NCI-H82 treated with DMSO at 0.1 percent for 48 hours (cell line): ENCODE measurements around the gene LRRC18.

Source experiments
- DNase-seq: peaks from one replicate; lab custom pipeline; 2025; ENCODE audit not compliant: unreplicated experiment; lab: John Stamatoyannopoulos, UW

LRRC18 gene

DNA sequence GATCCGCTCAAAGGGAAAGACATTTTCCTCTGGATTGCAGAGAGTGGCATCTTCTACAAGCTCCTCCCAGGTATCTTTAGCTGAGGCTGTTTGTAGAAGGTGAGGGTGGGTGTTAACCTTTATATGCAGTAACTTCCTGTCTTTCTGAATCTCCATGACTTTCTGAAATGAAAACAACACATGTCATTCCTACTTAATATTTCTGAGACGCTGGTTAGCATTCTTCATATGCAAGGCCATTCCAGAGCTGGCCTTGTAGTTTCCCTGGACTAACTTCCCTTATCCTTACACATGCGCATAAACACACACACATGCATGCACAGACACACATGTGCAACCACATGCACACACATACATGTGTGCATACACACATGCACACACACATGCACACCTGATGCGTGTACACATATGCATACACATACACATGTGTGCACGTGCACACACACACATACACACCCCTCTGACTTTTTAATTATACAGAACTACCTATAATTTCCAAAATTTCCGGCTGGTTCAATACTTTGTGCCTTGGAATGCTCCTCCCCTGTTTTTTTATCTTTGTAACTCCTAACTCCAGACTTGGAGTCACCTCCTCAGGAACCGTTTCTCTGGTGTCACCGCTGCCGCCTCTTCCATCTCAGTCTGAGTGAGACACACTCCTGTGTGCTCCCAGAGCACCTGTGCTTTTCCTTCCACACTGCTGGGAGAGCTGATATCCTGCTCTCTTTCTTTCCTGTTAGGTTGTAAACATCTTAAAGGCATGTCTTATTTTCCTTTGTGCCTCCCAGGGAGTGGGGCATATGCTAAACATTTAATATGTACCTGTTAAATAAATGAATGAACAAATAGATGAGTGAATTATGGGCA lies 55.2 kb downstream of the LRRC18 start:
- no peak for DNase-seq

DNA sequence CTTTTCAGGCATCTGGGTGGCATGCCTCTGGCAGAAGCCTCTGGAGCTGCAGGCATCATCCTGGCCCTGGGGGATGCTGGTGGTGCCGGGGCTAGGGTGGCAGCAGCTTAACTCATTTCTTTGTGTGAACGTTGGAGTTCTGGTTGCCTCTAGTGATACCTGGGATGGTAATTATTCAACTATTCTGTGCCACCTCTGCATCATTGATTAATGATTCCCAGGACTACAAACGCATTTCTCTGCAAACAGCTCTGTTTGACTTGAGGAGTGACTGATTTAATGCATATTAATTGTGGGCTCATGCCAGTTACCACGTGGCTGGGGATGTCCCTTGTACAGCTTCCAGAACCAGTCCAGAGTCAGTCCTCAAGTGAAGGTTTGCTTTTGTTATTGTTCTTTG lies 55.9 kb downstream of the LRRC18 start:
- no peak for DNase-seq

DNA sequence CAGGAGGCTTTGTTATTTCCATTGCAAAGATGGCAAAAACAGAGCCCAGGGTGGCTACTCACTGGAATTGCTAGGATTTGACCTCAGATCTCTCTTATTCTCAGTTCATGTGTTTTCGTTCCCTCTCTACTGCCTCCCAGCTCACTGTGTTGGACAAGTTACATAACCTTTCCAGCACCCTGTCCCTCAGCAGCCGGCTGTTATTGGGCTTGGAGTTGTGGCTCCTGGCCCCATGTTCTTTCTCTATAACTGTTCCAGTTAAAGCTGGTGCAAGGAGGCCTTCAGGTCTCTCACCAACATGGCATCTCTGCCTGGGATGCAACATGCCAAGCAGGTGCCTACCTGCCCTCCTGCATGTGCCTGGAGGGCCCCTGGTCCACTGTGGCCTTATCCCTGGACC lies 56.8 kb downstream of the LRRC18 start:
- DNase-seq, result no peak

DNA sequence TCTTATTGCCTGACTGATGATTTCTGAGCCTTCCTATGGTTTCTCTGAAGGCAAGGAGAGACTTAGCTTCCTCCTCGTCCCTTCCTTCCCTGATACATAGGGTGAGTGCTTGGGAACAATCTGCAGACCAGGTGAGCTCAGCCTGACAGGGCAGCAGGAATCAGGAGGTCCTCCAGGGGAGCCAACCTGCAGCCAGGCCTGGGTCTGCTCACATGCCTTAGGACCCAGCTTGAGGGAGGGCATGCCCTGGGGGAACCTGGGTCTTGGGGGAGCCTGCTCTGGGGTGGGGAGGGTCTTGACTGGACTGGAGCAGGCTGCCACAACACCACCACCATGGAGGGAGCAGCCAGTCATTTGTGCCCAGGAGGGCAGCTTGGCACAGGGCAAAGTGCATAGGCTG lies 57.7 kb downstream of the LRRC18 start:
- no peak for DNase-seq

DNA sequence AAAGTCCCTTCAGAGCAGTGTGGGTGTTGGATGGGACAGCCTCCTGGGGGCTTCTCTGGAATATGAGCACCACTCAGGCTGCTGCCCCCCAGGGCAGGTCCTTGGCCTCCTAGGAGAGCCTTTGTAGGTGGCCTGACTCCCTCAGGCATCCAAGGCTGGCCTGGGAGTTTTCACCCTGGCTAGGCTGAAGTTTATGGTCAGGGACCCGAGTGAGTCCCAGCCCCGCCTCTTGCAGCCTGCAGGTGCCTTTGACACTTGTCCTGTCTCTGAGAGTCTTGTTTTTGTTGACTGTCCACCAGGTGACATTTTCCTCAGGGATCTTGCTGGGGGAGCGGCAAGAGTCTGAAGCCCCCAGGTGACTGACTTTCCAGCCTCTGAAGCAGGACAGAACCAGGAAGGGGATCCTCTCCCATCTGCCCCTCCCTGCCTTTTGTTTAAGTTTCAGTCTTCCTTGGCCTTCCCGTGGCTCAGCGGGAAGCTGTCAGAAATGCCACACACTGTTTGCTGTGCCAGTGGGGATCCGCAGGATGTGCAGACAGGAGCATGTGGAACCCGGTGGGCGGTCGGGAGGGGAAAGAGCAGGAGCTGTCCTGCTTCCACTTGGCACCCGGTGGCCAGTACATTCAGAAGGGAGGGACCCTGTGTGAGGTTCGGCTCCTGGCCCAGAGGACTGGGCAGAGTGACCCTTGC lies 59.5 kb downstream of the LRRC18 start:
- DNase-seq, result no peak

DNA sequence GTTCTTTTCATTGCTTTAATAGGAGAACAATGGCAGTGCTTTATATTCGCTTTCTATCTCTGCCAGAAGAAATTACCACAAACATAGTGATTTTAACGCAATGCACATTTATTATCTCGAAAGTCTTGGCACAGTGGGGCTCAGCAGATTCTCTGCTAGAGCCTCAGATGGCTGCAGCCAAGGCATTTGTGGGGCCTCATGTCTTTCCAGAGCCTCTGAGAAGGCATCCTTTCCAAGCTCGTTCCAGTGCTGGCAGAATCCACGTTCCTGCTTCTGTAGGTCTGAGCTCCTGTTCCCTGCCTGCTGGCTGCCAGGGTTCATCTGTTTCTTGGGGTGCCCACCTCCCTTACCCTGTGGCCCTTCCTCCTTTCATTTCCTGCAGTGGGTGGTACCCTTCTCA lies 60.2 kb downstream of the LRRC18 start:
- DNase-seq, result no peak

DNA sequence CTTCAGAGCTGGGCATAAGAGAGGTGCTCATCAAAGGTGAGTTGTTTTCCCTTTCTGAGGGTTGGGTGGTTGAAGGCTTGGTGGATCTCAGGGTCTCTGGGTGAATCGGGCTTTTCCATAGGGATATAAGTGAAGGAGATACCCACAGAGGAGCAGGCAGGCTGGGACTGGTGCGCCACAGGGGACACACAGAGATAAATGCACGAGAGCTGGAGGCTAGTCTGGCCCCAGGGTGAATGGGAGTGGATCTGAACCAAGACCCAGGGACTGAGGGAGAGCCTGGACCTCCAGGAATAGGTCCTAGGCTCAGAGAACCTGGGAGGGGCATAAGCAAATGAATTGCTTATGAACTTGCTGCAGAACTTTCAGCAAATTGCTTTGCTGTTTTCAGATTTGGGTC lies 61.5 kb downstream of the LRRC18 start:
- no peak for DNase-seq

DNA sequence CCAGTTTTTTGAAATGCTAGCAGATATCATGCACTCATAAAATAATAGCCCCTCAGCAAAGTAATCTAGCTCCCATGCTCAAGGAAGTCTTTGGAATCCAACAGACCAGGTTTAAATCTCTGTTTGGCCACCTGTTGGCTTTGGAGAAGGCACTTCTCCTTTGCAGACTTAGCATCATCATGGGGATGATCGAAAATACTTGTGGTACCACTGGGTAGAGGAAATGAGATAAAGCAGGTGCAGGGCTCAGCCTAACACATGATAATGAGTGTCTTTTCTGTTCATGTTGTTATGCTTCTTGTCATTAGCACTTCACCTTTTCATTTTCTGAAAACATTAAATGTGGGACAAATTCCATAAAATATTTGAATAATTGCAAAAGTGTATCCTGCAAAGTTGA lies 67.4 kb downstream of the LRRC18 start:
- no peak for DNase-seq
